ENCODE measurements around the gene ADARB2.

Gene ADARB2

GRCh38 chr10:1257274-1257673 is 480.1 kb downstream of the ADARB2 start:
- no peak for DNase-seq (ENCODE audit: extremely low read depth, low read depth)
- TF ChIP-seq CTCF (IDR thresholded peaks at IDR 0.05; ENCODE audit: low read depth, low read length): no peak

GRCh38 chr10:1256432-1256725 is 480.9 kb downstream of the ADARB2 start:
- DNase-seq (ENCODE audit: extremely low read depth, low read depth): no peak
- no peak for TF ChIP-seq CTCF (IDR thresholded peaks at IDR 0.05; ENCODE audit: low read depth, low read length)

GRCh38 chr10:1255600-1256431 is 481.5 kb downstream of the ADARB2 start:
- DNase-seq (ENCODE audit: extremely low read depth, low read depth): no peak
- TF ChIP-seq CTCF (IDR thresholded peaks at IDR 0.05; ENCODE audit: low read depth, low read length): no peak

- no peak for DNase-seq (ENCODE audit: extremely low read depth, low read depth)
- no peak for TF ChIP-seq CTCF (IDR thresholded peaks at IDR 0.05; ENCODE audit: low read depth, low read length)
Measured at GRCh38 chr10:1255118-1255517, 482.2 kb downstream of the ADARB2 start.

GRCh38 chr10:1253523-1254353 is 483.6 kb downstream of the ADARB2 start:
- DNase-seq (ENCODE audit: extremely low read depth, low read depth): no peak
- TF ChIP-seq CTCF (IDR thresholded peaks at IDR 0.05; ENCODE audit: low read depth, low read length): no peak

GRCh38 chr10:1251769-1252168 is 485.6 kb downstream of the ADARB2 start:
- no peak for DNase-seq (ENCODE audit: extremely low read depth, low read depth)
- no peak for TF ChIP-seq CTCF (IDR thresholded peaks at IDR 0.05; ENCODE audit: low read depth, low read length)
